Keratinocyte (primary cell): ENCODE data around the gene MRM2. TPM values are rescaled to one million over a fixed set of nuclear protein-coding genes. Genes with fewer than 3 reads are reported as not detected.

Experiments used
- DNase-seq: peaks from one replicate; pipeline ENCODE4 v3.0.0-alpha.2; 2011; ENCODE audit warnings: low read depth, missing footprints, low spot score
- FAIRE-seq: peaks from 2 replicates; lab custom pipeline; 2011; peaks lifted over from hg19 to GRCh38; lab: Jason Lieb, UNC
- H2AFZ ChIP-seq: 2 replicates; pipeline ENCODE4 v1.6.0; 2012; ENCODE audit warnings: low read length, control low read depth, inconsistent platforms; ENCODE audit not compliant: control insufficient read depth
- H3K27ac ChIP-seq: 2 replicates; pipeline ENCODE4 v1.5.1; 2011; ENCODE audit warnings: low read length; ENCODE audit not compliant: control insufficient read depth, insufficient read depth
- H3K27me3 ChIP-seq: 3 replicates; pipeline ENCODE4 v1.6.0; 2011; ENCODE audit warnings: low read length; ENCODE audit not compliant: control insufficient read depth, insufficient read depth; ENCODE audit errors: extremely low read depth
- H3K36me3 ChIP-seq, 2 experiments: 2 replicates in 1 of 2; 3 replicates in 1 of 2; pipeline ENCODE4 v1.5.1; 2011; ENCODE audit warnings: low read length in 2 of 2, mild to moderate bottlenecking in 1 of 2; ENCODE audit not compliant: control insufficient read depth in 2 of 2, insufficient read depth in 2 of 2; ENCODE audit errors: extremely low read depth in 1 of 2
- H3K4me1 ChIP-seq: 3 replicates; pipeline ENCODE4 v1.5.1; 2011; ENCODE audit warnings: low read length; ENCODE audit not compliant: control insufficient read depth, insufficient read depth; ENCODE audit errors: extremely low read depth
- H3K4me2 ChIP-seq: 3 replicates; pipeline ENCODE4 v1.6.0; 2011; ENCODE audit warnings: low read depth, low read length; ENCODE audit not compliant: control insufficient read depth, insufficient read depth; ENCODE audit errors: extremely low read depth
- H3K4me3 ChIP-seq, 3 experiments: fragments of 200-600 bp in 1 of 3; sonication (generic) in 1 of 3; 2 replicates in 2 of 3; 3 replicates in 1 of 3; pipeline ENCODE4 v1.5.1; 2011 to 2016; ENCODE audit warnings: low read length in 3 of 3, mild to moderate bottlenecking in 3 of 3, control low read depth in 2 of 3, inconsistent platforms in 1 of 3, low read depth in 1 of 3, mixed read lengths in 1 of 3, mixed run types in 1 of 3, moderate library complexity in 1 of 3; ENCODE audit not compliant: control insufficient read depth in 2 of 3, insufficient read depth in 2 of 3; ENCODE audit errors: extremely low read depth in 1 of 3
- H3K79me2 ChIP-seq: 2 replicates; pipeline ENCODE4 v1.6.0; 2012; ENCODE audit warnings: low read length; ENCODE audit not compliant: control insufficient read depth, insufficient read depth
- H3K9ac ChIP-seq: 3 replicates; pipeline ENCODE4 v1.6.0; 2011; ENCODE audit warnings: low read length; ENCODE audit not compliant: control insufficient read depth, insufficient read depth; ENCODE audit errors: extremely low read depth
- H3K9me1 ChIP-seq: 3 replicates; pipeline ENCODE4 v1.6.0; 2011; ENCODE audit warnings: low read length; ENCODE audit not compliant: control insufficient read depth, insufficient read depth; ENCODE audit errors: extremely low read depth
- H3K9me3 ChIP-seq: 2 replicates; pipeline ENCODE4 v1.5.1; 2012; ENCODE audit warnings: low read depth, low read length; ENCODE audit not compliant: control insufficient read depth
- H4K20me1 ChIP-seq: 3 replicates; pipeline ENCODE4 v1.6.0; 2011; ENCODE audit warnings: low read length; ENCODE audit not compliant: control insufficient read depth, insufficient read depth; ENCODE audit errors: extremely low read depth
- CTCF ChIP-seq, 3 experiments: IDR thresholded peaks in 1 of 3; conservative IDR thresholded peaks in 1 of 3; optimal IDR thresholded peaks in 1 of 3; 2 replicates in 2 of 3; 3 replicates in 1 of 3; pipeline versions ENCODE3 to v1.5.1; 2011; ENCODE audit warnings: low read length in 3 of 3, mild to moderate bottlenecking in 3 of 3, moderate library complexity in 2 of 3, control low read depth in 1 of 3, inconsistent platforms in 1 of 3; ENCODE audit not compliant: insufficient read depth in 2 of 3; ENCODE audit errors: extremely low read depth in 1 of 3
- EZH2 ChIP-seq: IDR thresholded peaks from one replicate; pipeline ENCODE4 v1.6.1; 2012; ENCODE audit warnings: inconsistent platforms, mild to moderate bottlenecking, low read length, moderate library complexity
- dilution Hi-C: fragments of 300-500 bp; cut with MboI; formaldehyde crosslinking; loops from one replicate; pipeline ENCODE4 v1.7.0; 2020; ENCODE audit warnings: low sequenced_read_pairs; ENCODE audit not compliant: extremely low pct_ligation_motif_present
- polyA plus RNA-seq, 5 experiments: library from polyadenylated mRNA; depleted of rRNA in 3 of 5; stranded (reverse) in 3 of 5; stranded (forward) in 1 of 5; unstranded in 1 of 5; fragments of >200 nt; gene quantifications; 1 replicate in 1 of 5; 2 replicates in 3 of 5; 3 replicates in 1 of 5; pipeline versions ENCODE4 v1.2.1 to v1.2.3, GENCODE V29; 2011 to 2012; ENCODE audit warnings: missing spikeins in 2 of 5, low read depth in 1 of 5, low replicate concordance in 1 of 5

Gene MRM2
- polyA plus RNA-seq, 1 donor (not counting 4 experiments of a cell fraction or from before 2014, with no cell fraction given): 21.5 TPM

- no peak for TF ChIP-seq CTCF (optimal IDR thresholded peaks at IDR 0.05 in 1 of 3, IDR thresholded peaks at IDR 0.05 in 1 of 3, conservative IDR thresholded peaks at IDR 0.05 in 1 of 3; ENCODE audit: extremely low read depth in 1 of 3, insufficient read depth in 2 of 3, low read length in 3 of 3)
- H3K27me3 ChIP-seq: no peaks in the 10 kb centered on the region
- H3K79me2 ChIP-seq: peaks cover 32% of the 10 kb centered on the region
- peaks cover 2% of the 10 kb centered on the region for H4K20me1 ChIP-seq
- H3K36me3 ChIP-seq: peaks cover 27 to 32% of the 10 kb centered on the region in 2 experiments
- H3K4me2 ChIP-seq: no peak overlapping the region
- no peak overlapping the region for H2AFZ ChIP-seq
- no peak overlapping the region for H3K27ac ChIP-seq
- no peaks in the 10 kb centered on the region for H3K9me3 ChIP-seq
- no peak for DNase-seq
- peaks cover 18% of the 10 kb centered on the region for H3K4me1 ChIP-seq
- no peak overlapping the region for H3K9ac ChIP-seq
- no peaks in the 10 kb centered on the region for H3K9me1 ChIP-seq
- no peak for FAIRE-seq
- no peak overlapping the region for H3K4me3 ChIP-seq
- dilution Hi-C loops: no loop called here
Observed at GRCh38 chr7:2220506-2220905, 21.5 kb downstream of the MRM2 start.

- FAIRE-seq (no peak), DNase-seq (no peak)
- H3K27me3 ChIP-seq: no peaks in the 10 kb centered on the region
- no peak overlapping the region for H2AFZ ChIP-seq
- no peak overlapping the region for H3K9ac ChIP-seq
- no peak overlapping the region for H3K27ac ChIP-seq
- H4K20me1 ChIP-seq: peaks cover 2% of the 10 kb centered on the region
- no peak overlapping the region for H3K4me2 ChIP-seq
- dilution Hi-C loops: no loop called here
- peaks cover 13% of the 10 kb centered on the region for H3K4me1 ChIP-seq
- no peaks in the 10 kb centered on the region for H3K9me1 ChIP-seq
- no peak overlapping the region for H3K4me3 ChIP-seq
- peaks cover 32% of the 10 kb centered on the region for H3K79me2 ChIP-seq
- peaks cover 30 to 34% of the 10 kb centered on the region in 2 experiments for H3K36me3 ChIP-seq
- TF ChIP-seq EZH2: no peak
- no peak for TF ChIP-seq CTCF (optimal IDR thresholded peaks at IDR 0.05 in 1 of 3, IDR thresholded peaks at IDR 0.05 in 1 of 3, conservative IDR thresholded peaks at IDR 0.05 in 1 of 3; ENCODE audit: extremely low read depth in 1 of 3, insufficient read depth in 2 of 3, low read length in 3 of 3)
- H3K9me3 ChIP-seq: no peaks in the 10 kb centered on the region
Observed at GRCh38 chr7:2220030-2220429, 22.0 kb downstream of the MRM2 start.
